ENCODE results near the gene HSPB2. TPM values are rescaled to one million over a fixed set of nuclear protein-coding genes. Genes with fewer than 3 reads are reported as not detected.
"Not testable (repeated sequence)": the region's sequence is repeated elsewhere in the genome, so short reads cannot be mapped to it uniquely, and the experiment has no call there.

HSPB2 gene
- 0.82 TPM for total RNA-seq

- FAIRE-seq: no peak
- DNase-seq (ENCODE audit: low spot score in 2 of 2): no peak
These were observed at the start of gene HSPB2 for GRCh38 chr11:111912535-111912934. Gene HSPB2 (plus strand): TSS chr11:111912734. CDS start chr11:111912830, 96 bp downstream.

- no peak for DNase-seq (ENCODE audit: low spot score in 2 of 2)
- FAIRE-seq: no peak
These were observed 42.4 kb upstream of the HSPB2 start for GRCh38 chr11:111870113-111870512.

GRCh38 chr11:111870522-111870885 lies 42.0 kb upstream of the HSPB2 start:
- DNase-seq (ENCODE audit: low spot score in 2 of 2) (no peak), FAIRE-seq (no peak)

- DNase-seq (ENCODE audit: low spot score in 2 of 2): peak; percentile 80 to 84
- FAIRE-seq: no peak
These were observed 41.4 kb upstream of the HSPB2 start, which contains the start of gene ALG9 for GRCh38 chr11:111870886-111871692. Gene ALG9 (minus strand): TSS chr11:111871581. CDS start chr11:111871482, 99 bp downstream.

- FAIRE-seq: no peak
- peak in 1 of 2 donors; percentile 45 for DNase-seq (ENCODE audit: low spot score in 2 of 2)
These were observed 40.8 kb upstream of the HSPB2 start for GRCh38 chr11:111871693-111872161.

- FAIRE-seq (no peak), DNase-seq (ENCODE audit: low spot score in 2 of 2) (no peak)
These were observed 34.1 kb upstream of the HSPB2 start for GRCh38 chr11:111878385-111878848.

- FAIRE-seq (peak; percentile 36), DNase-seq (ENCODE audit: low spot score in 2 of 2) (peak; percentile 87 to 91)
These were observed 33.5 kb upstream of the HSPB2 start, which contains the start of the genes CFAP68 and FDXACB1 for GRCh38 chr11:111878849-111879636. Gene CFAP68 (plus strand): TSS chr11:111879541. CDS start chr11:111879561, 20 bp downstream. Gene FDXACB1 (minus strand): TSS chr11:111879165. CDS start chr11:111879132, 33 bp downstream.

- no peak for FAIRE-seq
- DNase-seq (ENCODE audit: low spot score in 2 of 2): no peak
These were observed 32.9 kb upstream of the HSPB2 start for GRCh38 chr11:111879637-111879960.

- no peak for DNase-seq (ENCODE audit: low spot score in 2 of 2)
- no peak for FAIRE-seq
These were observed 30.3 kb upstream of the HSPB2 start for GRCh38 chr11:111882202-111882601.

GRCh38 chr11:111885053-111885452 lies 27.5 kb upstream of the HSPB2 start:
- DNase-seq (ENCODE audit: low spot score in 2 of 2); FAIRE-seq: not testable (repeated sequence)

GRCh38 chr11:111886032-111886431 lies 26.5 kb upstream of the HSPB2 start:
- DNase-seq (ENCODE audit: low spot score in 2 of 2): no peak
- peak; percentile 59 for FAIRE-seq

- FAIRE-seq: no peak
- DNase-seq (ENCODE audit: low spot score in 2 of 2): no peak
These were observed 25.7 kb upstream of the HSPB2 start for GRCh38 chr11:111886844-111887243.

GRCh38 chr11:111905411-111905810 lies 7.1 kb upstream of the HSPB2 start:
- DNase-seq (ENCODE audit: low spot score in 2 of 2) (no peak), FAIRE-seq (no peak)

GRCh38 chr11:111906680-111907079 lies 5.9 kb upstream of the HSPB2 start:
- DNase-seq (ENCODE audit: low spot score in 2 of 2) (no peak), FAIRE-seq (no peak)

GRCh38 chr11:111908639-111909305 lies 3.8 kb upstream of the HSPB2 start:
- FAIRE-seq (no peak), DNase-seq (ENCODE audit: low spot score in 2 of 2) (no peak)

GRCh38 chr11:111909378-111909777 lies 3.2 kb upstream of the HSPB2 start:
- no peak for FAIRE-seq

GRCh38 chr11:111910676-111911562 lies 1.6 kb upstream of the HSPB2 start:
- FAIRE-seq (peak; percentile 23), DNase-seq (ENCODE audit: low spot score in 2 of 2) (peak in 1 of 2 donors; percentile 61)

More at GRCh38 chr11:111909378-111909777, 3.2 kb upstream of the HSPB2 start:
- DNase-seq (ENCODE audit: low spot score in 2 of 2): no peak

GRCh38 chr11:111911563-111912401 lies 752 bp upstream of the HSPB2 start, which contains the start of gene CRYAB:
Gene CRYAB (minus strand): TSS chr11:111911770. CDS start chr11:111911724, 46 bp downstream.
- DNase-seq (ENCODE audit: low spot score in 2 of 2): peak; percentile 61
- FAIRE-seq: peak; percentile 50
